ENCODE data around the gene LEMD1. TPM values are rescaled to one million over a fixed set of nuclear protein-coding genes. Genes with fewer than 3 reads are reported as not detected.

The LEMD1 gene
- total and polyA plus RNA-seq, 4 donors, result not detected

GRCh38 chr1:205441716-205442050 lies 19.8 kb upstream of the LEMD1 start:
- DNase-seq (no peak), ATAC-seq (ENCODE audit: low FRiP score) (no peak)
- intact Hi-C loops (cut with DNase I), result no loop called here
- no peaks in the 10 kb centered on the region for H3K4me1 ChIP-seq (ENCODE audit: control insufficient read depth in 1 of 2, insufficient read depth in 2 of 2, low read length in 2 of 2)
- H3K27me3 ChIP-seq (ENCODE audit: control insufficient read depth in 1 of 2, insufficient read depth in 2 of 2, low read length in 1 of 2), result no peaks in the 10 kb centered on the region
- no peak overlapping the region for H3K4me3 ChIP-seq (ENCODE audit: low read length in 2 of 2)
- no peaks in the 10 kb centered on the region for H3K36me3 ChIP-seq (ENCODE audit: control insufficient read depth in 1 of 2, insufficient read depth in 2 of 2, low read length in 1 of 2)
- H3K9me3 ChIP-seq (ENCODE audit: control insufficient read depth, low read length), result no peaks in the 10 kb centered on the region
- WGBS, 2 donors, result 90 to 100% methylated on average over 1 to 3 of the region's 3 CpGs
- no peak overlapping the region for H3K27ac ChIP-seq (ENCODE audit: low read depth in 1 of 2, low read length in 2 of 2)

- Histone ChIP-seq H3K4me3 (ENCODE audit: low read length in 2 of 2) (no peak overlapping the region), H3K4me1 (ENCODE audit: control insufficient read depth in 1 of 2, insufficient read depth in 2 of 2, low read length in 2 of 2) (no peaks in the 10 kb centered on the region), H3K27me3 (ENCODE audit: control insufficient read depth in 1 of 2, insufficient read depth in 2 of 2, low read length in 1 of 2) (no peaks in the 10 kb centered on the region), H3K9me3 (ENCODE audit: control insufficient read depth, low read length) (no peaks in the 10 kb centered on the region), H3K36me3 (ENCODE audit: control insufficient read depth in 1 of 2, insufficient read depth in 2 of 2, low read length in 1 of 2) (no peaks in the 10 kb centered on the region), H3K27ac (ENCODE audit: low read depth in 1 of 2, low read length in 2 of 2) (no peak overlapping the region)
- no peak for ATAC-seq (ENCODE audit: low FRiP score)
- no peak for DNase-seq
- WGBS, 2 donors, result 89 to 92% methylated on average over 6 of the region's 6 CpGs
- intact Hi-C loops (cut with DNase I), result no loop called here
Measured at GRCh38 chr1:205441318-205441633, 19.4 kb upstream of the LEMD1 start.

GRCh38 chr1:205440476-205441317 lies 18.8 kb upstream of the LEMD1 start:
- 78 to 81% methylated on average over 15 of the region's 15 CpGs for WGBS, 2 donors
- Histone ChIP-seq H3K4me1 (ENCODE audit: control insufficient read depth in 1 of 2, insufficient read depth in 2 of 2, low read length in 2 of 2) (no peaks in the 10 kb centered on the region), H3K27me3 (ENCODE audit: control insufficient read depth in 1 of 2, insufficient read depth in 2 of 2, low read length in 1 of 2) (no peaks in the 10 kb centered on the region), H3K36me3 (ENCODE audit: control insufficient read depth in 1 of 2, insufficient read depth in 2 of 2, low read length in 1 of 2) (no peaks in the 10 kb centered on the region), H3K27ac (ENCODE audit: low read depth in 1 of 2, low read length in 2 of 2) (no peak overlapping the region), H3K4me3 (ENCODE audit: low read length in 2 of 2) (no peak overlapping the region), H3K9me3 (ENCODE audit: control insufficient read depth, low read length) (no peaks in the 10 kb centered on the region)
- DNase-seq, result no peak
- intact Hi-C loops (cut with DNase I), result no loop called here
- no peak for ATAC-seq (ENCODE audit: low FRiP score)

- WGBS, 2 donors, result 83 to 84% methylated on average over 5 of the region's 5 CpGs
- ATAC-seq (ENCODE audit: low FRiP score), result no peak
- no peak for DNase-seq
- Histone ChIP-seq H3K27ac (ENCODE audit: low read depth in 1 of 2, low read length in 2 of 2) (no peak overlapping the region), H3K4me3 (ENCODE audit: low read length in 2 of 2) (no peak overlapping the region), H3K4me1 (ENCODE audit: control insufficient read depth in 1 of 2, insufficient read depth in 2 of 2, low read length in 2 of 2) (no peaks in the 10 kb centered on the region), H3K27me3 (ENCODE audit: control insufficient read depth in 1 of 2, insufficient read depth in 2 of 2, low read length in 1 of 2) (no peaks in the 10 kb centered on the region), H3K36me3 (ENCODE audit: control insufficient read depth in 1 of 2, insufficient read depth in 2 of 2, low read length in 1 of 2) (no peaks in the 10 kb centered on the region), H3K9me3 (ENCODE audit: control insufficient read depth, low read length) (no peaks in the 10 kb centered on the region)
- intact Hi-C loops (cut with DNase I), result no loop called here
Measured at GRCh38 chr1:205440121-205440475, 18.2 kb upstream of the LEMD1 start.

- no peak overlapping the region for H3K27ac ChIP-seq (ENCODE audit: low read depth in 1 of 2, low read length in 2 of 2)
- H3K4me3 ChIP-seq (ENCODE audit: low read length in 2 of 2), result no peak overlapping the region
- H3K9me3 ChIP-seq (ENCODE audit: control insufficient read depth, low read length), result no peaks in the 10 kb centered on the region
- WGBS, 2 donors, result 45 to 47% methylated on average over 13 of the region's 13 CpGs
- H3K4me1 ChIP-seq (ENCODE audit: control insufficient read depth in 1 of 2, insufficient read depth in 2 of 2, low read length in 2 of 2), result no peaks in the 10 kb centered on the region
- no peaks in the 10 kb centered on the region for H3K36me3 ChIP-seq (ENCODE audit: control insufficient read depth in 1 of 2, insufficient read depth in 2 of 2, low read length in 1 of 2)
- H3K27me3 ChIP-seq (ENCODE audit: control insufficient read depth in 1 of 2, insufficient read depth in 2 of 2, low read length in 1 of 2), result no peaks in the 10 kb centered on the region
- peak; percentile 86 to 91 for DNase-seq
- ATAC-seq (ENCODE audit: low FRiP score), result peak; percentile 72
- intact Hi-C loops (cut with DNase I), result loop anchor here (5.0 to 10.0 kb wide), 2 partner anchors 44 to 164 kb away; no protein-coding TSS in a partner anchor
Measured at GRCh38 chr1:205438213-205439158, 16.6 kb upstream of the LEMD1 start.

DNA sequence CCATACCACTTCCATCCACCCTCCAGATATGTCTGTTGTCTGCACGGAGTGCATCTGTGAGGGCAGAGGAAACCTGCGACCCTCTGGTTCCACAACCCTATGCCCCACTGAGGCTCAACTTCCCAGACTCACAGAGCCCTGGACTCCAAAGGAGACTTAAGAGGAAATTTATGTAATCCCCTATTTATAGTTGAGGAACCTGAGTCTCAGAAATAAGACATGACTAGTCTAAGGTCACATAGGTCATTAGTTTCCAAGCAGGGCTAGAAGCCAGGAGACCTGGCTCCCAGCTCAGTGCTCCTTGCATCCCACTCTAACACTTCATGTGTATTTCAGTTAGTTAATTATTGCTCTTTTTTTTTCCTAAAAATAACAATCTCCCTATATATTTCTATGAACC lies 15.7 kb upstream of the LEMD1 start:
- Histone ChIP-seq H3K36me3 (ENCODE audit: control insufficient read depth in 1 of 2, insufficient read depth in 2 of 2, low read length in 1 of 2) (no peaks in the 10 kb centered on the region), H3K9me3 (ENCODE audit: control insufficient read depth, low read length) (no peaks in the 10 kb centered on the region), H3K4me3 (ENCODE audit: low read length in 2 of 2) (no peak overlapping the region), H3K27me3 (ENCODE audit: control insufficient read depth in 1 of 2, insufficient read depth in 2 of 2, low read length in 1 of 2) (no peaks in the 10 kb centered on the region), H3K27ac (ENCODE audit: low read depth in 1 of 2, low read length in 2 of 2) (no peak overlapping the region), H3K4me1 (ENCODE audit: control insufficient read depth in 1 of 2, insufficient read depth in 2 of 2, low read length in 2 of 2) (no peaks in the 10 kb centered on the region)
- DNase-seq (peak in 1 of 2 donors; percentile 17), ATAC-seq (ENCODE audit: low FRiP score) (no peak)
- intact Hi-C loops (cut with DNase I), result loop anchor here (5.0 to 10.0 kb wide), 2 partner anchors 45 to 163 kb away; no protein-coding TSS in a partner anchor
- WGBS, 2 donors, result 89 to 97% methylated on average over 2 of the region's 2 CpGs

DNA sequence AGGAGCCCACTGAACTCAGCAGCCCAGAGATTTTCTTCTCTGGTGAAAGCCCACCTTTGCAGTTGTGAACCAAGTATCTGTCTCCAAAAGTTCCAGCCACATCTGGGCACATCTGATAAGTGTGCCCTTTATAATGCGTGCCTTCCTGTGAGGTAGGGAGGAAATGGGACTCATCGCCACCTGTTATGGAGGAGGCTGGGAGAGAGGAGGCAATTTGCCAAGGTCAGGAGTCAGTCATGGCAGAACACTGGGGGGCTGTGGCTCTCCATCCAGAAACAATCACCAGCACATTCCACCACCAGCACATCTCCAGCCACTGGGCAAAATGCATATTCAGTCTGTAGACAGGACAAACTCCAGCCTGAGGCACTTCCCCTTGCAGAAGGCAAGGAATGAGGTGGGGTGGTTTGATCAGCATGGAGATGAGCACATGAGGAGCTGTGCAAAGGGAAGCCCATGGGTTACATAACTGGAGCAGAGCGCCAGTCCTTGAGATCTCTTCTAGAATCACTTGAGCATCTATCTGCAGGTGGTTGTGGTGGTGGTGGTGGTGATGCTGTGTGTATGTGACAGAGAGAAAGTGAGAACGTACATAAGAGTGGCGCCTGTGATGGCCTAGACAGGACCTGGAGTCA lies 15.0 kb upstream of the LEMD1 start:
- H3K4me1 ChIP-seq (ENCODE audit: control insufficient read depth in 1 of 2, insufficient read depth in 2 of 2, low read length in 2 of 2), result no peaks in the 10 kb centered on the region
- no peaks in the 10 kb centered on the region for H3K9me3 ChIP-seq (ENCODE audit: control insufficient read depth, low read length)
- H3K27ac ChIP-seq (ENCODE audit: low read depth in 1 of 2, low read length in 2 of 2), result no peak overlapping the region
- intact Hi-C loops (cut with DNase I), result loop anchor here (5.0 to 10.0 kb wide), 2 partner anchors 45 to 162 kb away; no protein-coding TSS in a partner anchor
- DNase-seq (peak in 1 of 2 donors; percentile 14), ATAC-seq (ENCODE audit: low FRiP score) (no peak)
- H3K27me3 ChIP-seq (ENCODE audit: control insufficient read depth in 1 of 2, insufficient read depth in 2 of 2, low read length in 1 of 2), result no peaks in the 10 kb centered on the region
- no peaks in the 10 kb centered on the region for H3K36me3 ChIP-seq (ENCODE audit: control insufficient read depth in 1 of 2, insufficient read depth in 2 of 2, low read length in 1 of 2)
- WGBS, 2 donors, result 93 to 94% methylated on average over 5 of the region's 5 CpGs
- no peak overlapping the region for H3K4me3 ChIP-seq (ENCODE audit: low read length in 2 of 2)

All from aorta (tissue), 5 donors.